Glutamatergic neuron (in vitro differentiated cells): ENCODE results near the gene SYTL2. TPM values are rescaled to one million over a fixed set of nuclear protein-coding genes. Genes with fewer than 3 reads are reported as not detected.

ENCODE experiments used
- DNase-seq: peaks from one replicate; pipeline ENCODE4 v3.0.0; 2022
- H3K27ac Mint-ChIP-seq: one replicate; pipeline ENCODE4 v1.8.0; 2020; ENCODE audit warnings: mild to moderate bottlenecking, mixed read lengths, inconsistent platforms; ENCODE audit not compliant: unreplicated experiment
- H3K27me3 Mint-ChIP-seq: one replicate; pipeline ENCODE4 v1.8.0; 2020; ENCODE audit warnings: mild to moderate bottlenecking, moderate library complexity, mixed read lengths, inconsistent platforms; ENCODE audit not compliant: unreplicated experiment
- H3K36me3 Mint-ChIP-seq: one replicate; pipeline ENCODE4 v1.8.0; 2020; ENCODE audit warnings: mild to moderate bottlenecking, mixed read lengths, inconsistent platforms; ENCODE audit not compliant: unreplicated experiment
- H3K4me1 Mint-ChIP-seq: one replicate; pipeline ENCODE4 v1.8.0; 2020; ENCODE audit warnings: mild to moderate bottlenecking, low read depth, mixed read lengths, inconsistent platforms; ENCODE audit not compliant: unreplicated experiment
- H3K4me3 Mint-ChIP-seq: one replicate; pipeline ENCODE4 v1.8.0; 2020; ENCODE audit warnings: mild to moderate bottlenecking, mixed read lengths, inconsistent platforms; ENCODE audit not compliant: unreplicated experiment
- H3K9me3 Mint-ChIP-seq: one replicate; pipeline ENCODE4 v1.8.0; 2020; ENCODE audit warnings: mild to moderate bottlenecking, moderate library complexity, mixed read lengths, inconsistent platforms; ENCODE audit not compliant: unreplicated experiment
- CTCF ChIP-seq: fragments of 200-600 bp; sonication (generic); IDR thresholded peaks from one replicate; pipeline ENCODE4 v1.5.0; 2021; ENCODE audit not compliant: partially characterized antibody, unreplicated experiment
- total RNA-seq: library from RNA; stranded (reverse); fragmentation: NEBNext Ultra II Directional; extraction: Animal tissue kit (Norgen Biotek cat#: 25700); gene quantifications from one replicate; pipeline ENCODE4 v1.2.1, GENCODE V29; 2021; ENCODE audit not compliant: unreplicated experiment

SYTL2 gene
- total RNA-seq, 1 donor from 2014 or later: 4.0 TPM

DNA sequence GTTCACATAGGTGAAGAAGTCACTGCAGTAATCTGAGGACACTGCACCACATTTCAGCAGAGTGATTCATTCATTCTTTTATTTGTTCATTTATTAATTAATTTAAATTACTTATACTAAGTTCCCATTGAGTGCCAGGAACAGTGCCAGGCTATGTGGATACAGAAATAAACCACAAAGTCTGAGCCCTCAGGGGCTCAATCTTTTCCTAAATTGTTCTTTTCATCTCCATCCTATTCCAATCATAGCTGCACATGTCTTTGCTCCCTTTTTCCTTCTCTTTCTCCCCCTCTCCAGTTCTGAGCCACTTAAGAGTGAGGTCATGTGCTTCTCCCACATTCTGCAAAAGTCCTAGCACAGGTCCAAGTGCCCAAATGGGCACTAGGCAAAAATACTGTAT lies 4.9 kb downstream of the SYTL2 start:
- H3K4me1 Mint-ChIP-seq: no peaks in the 10 kb centered on the region
- H3K27ac Mint-ChIP-seq: no peak overlapping the region
- H3K4me3 Mint-ChIP-seq: no peak overlapping the region
- no peaks in the 10 kb centered on the region for H3K36me3 Mint-ChIP-seq
- H3K9me3 Mint-ChIP-seq: no peaks in the 10 kb centered on the region
- TF ChIP-seq CTCF: no peak
- H3K27me3 Mint-ChIP-seq: peaks cover 5% of the 10 kb centered on the region
- no peak for DNase-seq

GRCh38 chr11:85805387-85805786 lies 5.6 kb downstream of the SYTL2 start:
- H3K9me3 Mint-ChIP-seq: no peaks in the 10 kb centered on the region
- no peaks in the 10 kb centered on the region for H3K36me3 Mint-ChIP-seq
- H3K27me3 Mint-ChIP-seq: peaks cover 2% of the 10 kb centered on the region
- TF ChIP-seq CTCF: no peak
- no peak overlapping the region for H3K4me3 Mint-ChIP-seq
- no peak for DNase-seq
- no peak overlapping the region for H3K27ac Mint-ChIP-seq
- no peaks in the 10 kb centered on the region for H3K4me1 Mint-ChIP-seq

- TF ChIP-seq CTCF: no peak
- Mint-ChIP-seq H3K9me3 (no peaks in the 10 kb centered on the region), H3K4me1 (no peaks in the 10 kb centered on the region), H3K4me3 (no peak overlapping the region), H3K27me3 (no peaks in the 10 kb centered on the region), H3K36me3 (no peaks in the 10 kb centered on the region), H3K27ac (no peak overlapping the region)
- no peak for DNase-seq
Observed at GRCh38 chr11:85803920-85804319, 7.0 kb downstream of the SYTL2 start.

GRCh38 chr11:85803303-85803702 lies 7.6 kb downstream of the SYTL2 start:
- Mint-ChIP-seq H3K27me3 (no peaks in the 10 kb centered on the region), H3K4me3 (no peak overlapping the region), H3K27ac (no peak overlapping the region), H3K9me3 (no peaks in the 10 kb centered on the region), H3K4me1 (no peaks in the 10 kb centered on the region), H3K36me3 (no peaks in the 10 kb centered on the region)
- DNase-seq: no peak
- TF ChIP-seq CTCF: no peak

DNA sequence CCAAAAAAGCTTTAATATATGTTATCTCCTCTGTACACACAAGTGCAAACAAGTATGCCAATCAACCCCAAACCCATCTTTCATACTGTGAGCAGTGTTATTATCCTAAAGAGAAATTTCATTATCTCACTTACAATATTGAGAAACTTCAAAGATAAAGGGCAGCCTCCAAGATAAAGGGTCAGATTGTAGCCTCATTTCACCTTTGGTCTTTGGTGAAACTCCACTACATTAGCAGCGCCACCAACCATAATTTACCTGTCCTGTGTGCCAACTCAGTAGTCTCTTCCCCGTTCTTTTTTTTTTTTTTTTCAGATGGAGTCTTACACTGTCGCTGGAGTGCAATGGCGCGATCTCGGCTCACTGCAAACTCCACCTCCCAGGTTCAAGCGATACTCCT lies 9.4 kb downstream of the SYTL2 start:
- Mint-ChIP-seq H3K36me3 (no peaks in the 10 kb centered on the region), H3K27ac (no peak overlapping the region), H3K4me3 (no peak overlapping the region), H3K27me3 (peaks cover 2% of the 10 kb centered on the region), H3K9me3 (no peaks in the 10 kb centered on the region), H3K4me1 (no peaks in the 10 kb centered on the region)
- no peak for DNase-seq
- TF ChIP-seq CTCF: no peak
